HT-29 (cell line): Measurements from ENCODE around the gene LARP4B. TPM values are rescaled to one million over a fixed set of nuclear protein-coding genes. Genes with fewer than 3 reads are reported as not detected.
"Not testable (repeated sequence)": the region's sequence is repeated elsewhere in the genome, so short reads cannot be mapped to it uniquely, and the experiment has no call there.

Experiments used
- DNase-seq: peaks from one replicate; pipeline ENCODE4 v3.0.0-alpha.2; 2015; ENCODE audit warnings: low spot score
- total RNA-seq: library from RNA; depleted of rRNA; stranded (reverse); fragments of >200 nt; shearing (Covaris generic); gene quantifications from 2 replicates; pipeline ENCODE4 v1.2.3, GENCODE V29; 2014; rRNA removed

The LARP4B gene
- total RNA-seq, 1 experiment from 2014 or later: 60.6 TPM

GRCh38 chr10:770048-770712 is 161.3 kb downstream of the LARP4B start:
- not testable (repeated sequence) for DNase-seq

- no peak for DNase-seq
Observed at GRCh38 chr10:767794-768193, 163.7 kb downstream of the LARP4B start.

DNA sequence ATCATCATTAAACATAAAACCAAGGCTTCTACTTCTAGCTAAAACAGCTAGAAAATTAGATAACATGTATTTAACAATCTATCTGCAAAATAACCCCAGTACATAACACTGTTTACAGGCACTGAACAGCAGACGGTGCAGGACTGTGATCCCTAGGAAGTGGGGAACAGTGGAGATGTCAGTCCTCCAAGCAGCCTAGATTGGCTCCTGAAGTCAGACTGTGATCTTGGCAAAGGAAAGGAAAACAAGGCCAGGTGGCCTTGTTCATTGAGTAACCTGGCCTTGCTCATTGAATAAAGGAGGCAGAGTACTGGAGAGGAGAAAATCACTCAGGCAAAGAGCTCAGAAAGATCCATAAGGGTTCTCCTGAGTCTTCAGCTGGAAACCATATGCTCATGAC is 164.3 kb downstream of the LARP4B start:
- DNase-seq: peak; percentile 15

GRCh38 chr10:761376-761775 is 170.1 kb downstream of the LARP4B start:
- DNase-seq: no peak

DNA sequence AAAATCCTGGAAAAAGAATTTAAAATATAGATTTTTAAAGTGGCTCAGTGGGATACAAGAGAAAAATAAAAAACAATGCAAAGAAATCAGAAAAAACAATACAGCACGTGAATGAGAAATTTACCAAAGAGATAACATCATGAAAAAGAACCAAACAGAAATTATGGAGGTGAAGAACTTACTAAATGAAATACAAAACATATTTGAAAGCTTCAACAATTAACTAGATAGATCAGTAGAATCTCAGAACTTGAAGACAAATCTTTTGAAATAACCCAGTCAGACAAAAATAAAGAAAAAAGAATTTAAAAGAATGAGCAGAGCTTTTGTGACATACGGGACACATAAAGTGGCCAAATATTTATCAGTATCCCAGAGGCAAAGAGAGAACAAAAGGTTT is 170.9 kb downstream of the LARP4B start:
- no peak for DNase-seq

DNA sequence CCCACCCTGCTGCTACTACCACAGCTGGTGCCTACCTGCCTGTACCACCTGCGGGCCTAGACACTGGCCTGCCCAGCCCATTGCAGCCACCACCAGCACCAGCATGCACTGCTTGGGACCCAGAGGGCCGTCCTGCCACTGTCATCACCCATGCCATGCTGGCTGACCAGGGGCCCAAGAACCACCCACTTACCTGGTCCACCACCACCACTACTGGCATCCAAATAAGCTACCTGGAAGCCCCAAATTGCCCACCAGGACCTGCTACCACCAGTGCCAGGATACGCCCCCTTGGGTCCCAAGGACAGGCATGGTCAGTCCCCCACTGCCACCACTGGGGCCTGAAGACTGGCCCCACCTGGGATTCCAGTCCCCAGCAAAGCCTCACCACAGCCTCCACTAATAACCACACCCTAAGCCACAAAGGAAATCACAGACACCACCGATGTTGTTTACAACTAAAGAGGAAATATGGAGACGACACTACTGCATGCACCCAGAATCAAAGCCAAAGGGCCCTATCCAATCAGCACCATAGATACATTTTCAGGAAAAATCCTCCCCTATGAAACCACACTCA is 171.5 kb downstream of the LARP4B start:
- no peak for DNase-seq

Other genes starting within 250 kb of the LARP4B start
- gene DIP2C, start 242.0 kb downstream of the LARP4B start, total RNA-seq: 0.97 and 1.6 TPM in 2 replicates
- gene GTPBP4, start 56.7 kb upstream of the LARP4B start, total RNA-seq: 49.5 and 52.3 TPM in 2 replicates
- not detected in 2 replicates for gene IDI2, start 94.2 kb upstream of the LARP4B start, total RNA-seq
- 66.9 and 70.7 TPM in 2 replicates for gene IDI1, start 117.4 kb upstream of the LARP4B start, total RNA-seq
- gene WDR37, start 124.7 kb upstream of the LARP4B start, total RNA-seq: 7.2 and 7.7 TPM in 2 replicates